ENCODE measurements around the gene UGCG.
"Not testable (repeated sequence)": the region's sequence is repeated elsewhere in the genome, so short reads cannot be mapped to it uniquely, and the experiment has no call there.

The UGCG gene

GRCh38 chr9:111959468-111960359 is 63.1 kb downstream of the UGCG start:
- H3K4me3 ChIP-seq (ENCODE audit: low read depth, low read length), result no peak overlapping the region
- no peak overlapping the region for H3K9ac ChIP-seq (ENCODE audit: low read depth, low read length)
- H3K4me1 ChIP-seq (ENCODE audit: control insufficient read depth, insufficient read depth, low read length), result peaks cover 5% of the 10 kb centered on the region
- H3K9me3 ChIP-seq (ENCODE audit: control insufficient read depth, insufficient read depth, low read length), result no peaks in the 10 kb centered on the region
- H3K27me3 ChIP-seq (ENCODE audit: control insufficient read depth, insufficient read depth, low read length), result peaks cover 12% of the 10 kb centered on the region
- no peaks in the 10 kb centered on the region for H3K36me3 ChIP-seq (ENCODE audit: control insufficient read depth, insufficient read depth, low read length)

DNA sequence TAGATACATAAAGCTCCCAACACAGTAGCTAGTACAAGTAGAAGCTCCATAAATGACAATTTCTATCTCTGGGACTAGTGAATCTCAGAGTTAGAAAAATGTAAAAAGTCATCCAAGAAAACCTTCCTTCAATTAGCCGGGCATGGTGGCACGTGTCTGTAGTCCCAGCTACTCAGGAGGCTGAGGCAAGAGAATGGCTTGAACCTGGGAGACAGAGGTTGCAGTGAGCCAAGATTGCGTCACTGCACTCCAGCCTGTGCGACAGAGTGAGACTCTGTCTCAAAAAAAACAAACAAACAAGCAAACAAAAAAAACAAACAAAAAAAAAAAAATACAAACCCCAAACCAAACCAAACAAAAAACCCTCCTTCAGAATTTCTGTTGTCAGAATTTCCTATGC is 63.9 kb downstream of the UGCG start:
- not testable (repeated sequence) for H3K9me3 ChIP-seq (ENCODE audit: control insufficient read depth, insufficient read depth, low read length); H3K9ac ChIP-seq (ENCODE audit: low read depth, low read length); H3K4me3 ChIP-seq (ENCODE audit: low read depth, low read length); H3K4me1 ChIP-seq (ENCODE audit: control insufficient read depth, insufficient read depth, low read length); H3K27me3 ChIP-seq (ENCODE audit: control insufficient read depth, insufficient read depth, low read length); H3K36me3 ChIP-seq (ENCODE audit: control insufficient read depth, insufficient read depth, low read length)

GRCh38 chr9:111961009-111961408 is 64.4 kb downstream of the UGCG start:
- Histone ChIP-seq H3K9ac (ENCODE audit: low read depth, low read length) (no peak overlapping the region), H3K4me1 (ENCODE audit: control insufficient read depth, insufficient read depth, low read length) (no peaks in the 10 kb centered on the region), H3K4me3 (ENCODE audit: low read depth, low read length) (no peak overlapping the region), H3K27me3 (ENCODE audit: control insufficient read depth, insufficient read depth, low read length) (peaks cover 5% of the 10 kb centered on the region), H3K9me3 (ENCODE audit: control insufficient read depth, insufficient read depth, low read length) (no peaks in the 10 kb centered on the region), H3K36me3 (ENCODE audit: control insufficient read depth, insufficient read depth, low read length) (no peaks in the 10 kb centered on the region)

DNA sequence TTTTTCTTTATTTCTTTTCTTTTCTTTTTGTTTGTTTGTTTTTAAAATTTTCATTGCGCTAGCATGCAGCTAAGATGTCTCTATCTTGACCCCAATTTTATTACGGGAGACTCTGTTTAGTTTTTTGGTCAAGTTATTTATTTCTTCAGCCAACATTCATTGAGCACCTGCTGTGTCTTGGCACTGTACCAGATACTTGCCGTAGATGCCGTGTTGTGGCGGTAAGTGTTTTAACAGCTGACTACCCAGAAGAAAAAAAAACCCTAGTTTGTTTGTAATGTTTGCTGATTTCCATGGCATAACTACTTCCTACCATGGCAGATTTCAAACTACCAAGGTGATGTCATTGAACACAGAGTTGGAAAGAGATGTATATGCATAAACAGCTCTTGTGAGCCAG is 65.0 kb downstream of the UGCG start:
- Histone ChIP-seq H3K27me3 (ENCODE audit: control insufficient read depth, insufficient read depth, low read length) (peaks cover under 1% of the 10 kb centered on the region), H3K36me3 (ENCODE audit: control insufficient read depth, insufficient read depth, low read length) (no peaks in the 10 kb centered on the region), H3K4me1 (ENCODE audit: control insufficient read depth, insufficient read depth, low read length) (no peaks in the 10 kb centered on the region), H3K4me3 (ENCODE audit: low read depth, low read length) (no peak overlapping the region), H3K9ac (ENCODE audit: low read depth, low read length) (no peak overlapping the region), H3K9me3 (ENCODE audit: control insufficient read depth, insufficient read depth, low read length) (no peaks in the 10 kb centered on the region)

DNA sequence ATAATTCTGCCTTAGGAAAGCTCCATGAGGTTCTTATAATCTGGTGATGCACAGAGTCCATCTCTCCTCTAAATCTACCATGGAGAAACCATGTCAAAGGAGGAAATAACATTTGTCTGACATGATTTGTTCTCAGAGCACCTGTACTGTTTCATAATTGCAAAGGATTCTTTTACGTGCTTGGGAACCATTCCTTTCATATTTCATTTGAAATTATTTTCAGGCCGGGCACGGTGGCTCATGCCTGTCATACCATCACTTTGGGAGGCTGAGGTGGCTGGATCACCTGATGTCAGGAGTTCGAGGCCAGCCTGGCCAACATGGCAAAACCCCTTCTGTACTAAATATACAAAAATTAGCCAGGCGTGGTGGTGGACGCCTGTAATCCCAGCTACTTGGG is 65.4 kb downstream of the UGCG start:
- Histone ChIP-seq H3K27me3 (ENCODE audit: control insufficient read depth, insufficient read depth, low read length) (no peaks in the 10 kb centered on the region), H3K9ac (ENCODE audit: low read depth, low read length) (no peak overlapping the region), H3K9me3 (ENCODE audit: control insufficient read depth, insufficient read depth, low read length) (no peaks in the 10 kb centered on the region), H3K4me1 (ENCODE audit: control insufficient read depth, insufficient read depth, low read length) (no peaks in the 10 kb centered on the region), H3K36me3 (ENCODE audit: control insufficient read depth, insufficient read depth, low read length) (no peaks in the 10 kb centered on the region), H3K4me3 (ENCODE audit: low read depth, low read length) (no peak overlapping the region)

- Histone ChIP-seq H3K4me1 (ENCODE audit: control insufficient read depth, insufficient read depth, low read length) (no peaks in the 10 kb centered on the region), H3K9me3 (ENCODE audit: control insufficient read depth, insufficient read depth, low read length) (no peaks in the 10 kb centered on the region), H3K27me3 (ENCODE audit: control insufficient read depth, insufficient read depth, low read length) (no peaks in the 10 kb centered on the region), H3K9ac (ENCODE audit: low read depth, low read length) (no peak overlapping the region), H3K36me3 (ENCODE audit: control insufficient read depth, insufficient read depth, low read length) (no peaks in the 10 kb centered on the region), H3K4me3 (ENCODE audit: low read depth, low read length) (no peak overlapping the region)
Measured at GRCh38 chr9:111963995-111964394, 67.4 kb downstream of the UGCG start.

GRCh38 chr9:111965566-111966019 is 69.0 kb downstream of the UGCG start:
- no peak overlapping the region for H3K4me3 ChIP-seq (ENCODE audit: low read depth, low read length)
- no peaks in the 10 kb centered on the region for H3K27me3 ChIP-seq (ENCODE audit: control insufficient read depth, insufficient read depth, low read length)
- H3K9ac ChIP-seq (ENCODE audit: low read depth, low read length), result no peak overlapping the region
- H3K36me3 ChIP-seq (ENCODE audit: control insufficient read depth, insufficient read depth, low read length), result no peaks in the 10 kb centered on the region
- no peaks in the 10 kb centered on the region for H3K9me3 ChIP-seq (ENCODE audit: control insufficient read depth, insufficient read depth, low read length)
- no peaks in the 10 kb centered on the region for H3K4me1 ChIP-seq (ENCODE audit: control insufficient read depth, insufficient read depth, low read length)

GRCh38 chr9:111966124-111966723 is 69.6 kb downstream of the UGCG start:
- H3K27me3 ChIP-seq (ENCODE audit: control insufficient read depth, insufficient read depth, low read length), result no peaks in the 10 kb centered on the region
- H3K4me1 ChIP-seq (ENCODE audit: control insufficient read depth, insufficient read depth, low read length), result no peaks in the 10 kb centered on the region
- no peaks in the 10 kb centered on the region for H3K9me3 ChIP-seq (ENCODE audit: control insufficient read depth, insufficient read depth, low read length)
- H3K4me3 ChIP-seq (ENCODE audit: low read depth, low read length), result no peak overlapping the region
- no peak overlapping the region for H3K9ac ChIP-seq (ENCODE audit: low read depth, low read length)
- H3K36me3 ChIP-seq (ENCODE audit: control insufficient read depth, insufficient read depth, low read length), result no peaks in the 10 kb centered on the region

DNA sequence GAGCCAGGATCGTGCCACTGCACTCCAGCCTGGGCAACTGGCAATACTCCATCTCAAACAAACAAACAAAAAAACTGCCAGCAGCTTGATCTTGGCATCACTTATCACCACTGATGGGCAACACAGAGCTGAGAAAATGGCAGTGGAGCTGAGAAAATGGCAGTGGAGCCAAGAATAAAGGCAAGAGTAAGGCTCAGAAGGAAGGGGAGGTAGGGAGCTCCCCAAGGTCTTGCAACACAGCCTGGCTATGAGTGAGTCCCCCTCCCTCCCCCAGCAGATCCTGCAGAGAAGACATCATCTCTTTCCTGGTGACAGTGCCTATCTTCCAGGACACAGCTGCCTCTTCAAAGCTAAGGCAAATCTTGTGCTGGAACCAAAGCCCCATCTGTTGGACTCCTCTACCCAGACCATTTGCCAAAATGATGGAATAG is 70.3 kb downstream of the UGCG start:
- Histone ChIP-seq H3K4me1 (ENCODE audit: control insufficient read depth, insufficient read depth, low read length) (no peaks in the 10 kb centered on the region), H3K4me3 (ENCODE audit: low read depth, low read length) (no peak overlapping the region), H3K9ac (ENCODE audit: low read depth, low read length) (no peak overlapping the region), H3K9me3 (ENCODE audit: control insufficient read depth, insufficient read depth, low read length) (no peaks in the 10 kb centered on the region), H3K36me3 (ENCODE audit: control insufficient read depth, insufficient read depth, low read length) (no peaks in the 10 kb centered on the region), H3K27me3 (ENCODE audit: control insufficient read depth, insufficient read depth, low read length) (no peaks in the 10 kb centered on the region)

- Histone ChIP-seq H3K9me3 (ENCODE audit: control insufficient read depth, insufficient read depth, low read length) (no peaks in the 10 kb centered on the region), H3K27me3 (ENCODE audit: control insufficient read depth, insufficient read depth, low read length) (no peaks in the 10 kb centered on the region), H3K36me3 (ENCODE audit: control insufficient read depth, insufficient read depth, low read length) (no peaks in the 10 kb centered on the region), H3K4me1 (ENCODE audit: control insufficient read depth, insufficient read depth, low read length) (no peaks in the 10 kb centered on the region), H3K4me3 (ENCODE audit: low read depth, low read length) (no peak overlapping the region), H3K9ac (ENCODE audit: low read depth, low read length) (no peak overlapping the region)
Measured at GRCh38 chr9:111967621-111968020, 71.0 kb downstream of the UGCG start.

DNA sequence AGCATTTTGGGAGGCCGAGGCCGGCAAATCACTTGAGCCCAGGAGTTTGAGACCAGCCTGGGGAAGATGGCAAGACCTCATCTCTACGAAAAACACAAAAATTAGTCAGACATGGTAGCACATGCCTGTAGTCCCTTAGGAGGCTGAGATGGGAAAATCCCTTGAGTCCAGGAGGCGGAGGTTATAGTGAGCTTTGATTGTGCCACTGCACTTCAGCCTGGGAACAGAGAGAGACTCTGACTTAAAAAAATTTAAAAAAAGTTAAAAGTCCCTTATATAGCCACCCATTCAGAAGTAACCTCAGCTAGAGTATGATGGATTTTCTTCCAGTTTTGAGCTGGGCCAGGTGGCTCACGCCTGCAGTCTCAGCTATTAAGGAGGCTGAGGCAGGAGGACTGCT is 72.4 kb downstream of the UGCG start:
- no peaks in the 10 kb centered on the region for H3K4me1 ChIP-seq (ENCODE audit: control insufficient read depth, insufficient read depth, low read length)
- no peaks in the 10 kb centered on the region for H3K27me3 ChIP-seq (ENCODE audit: control insufficient read depth, insufficient read depth, low read length)
- no peak overlapping the region for H3K4me3 ChIP-seq (ENCODE audit: low read depth, low read length)
- no peak overlapping the region for H3K9ac ChIP-seq (ENCODE audit: low read depth, low read length)
- no peaks in the 10 kb centered on the region for H3K36me3 ChIP-seq (ENCODE audit: control insufficient read depth, insufficient read depth, low read length)
- H3K9me3 ChIP-seq (ENCODE audit: control insufficient read depth, insufficient read depth, low read length), result no peaks in the 10 kb centered on the region

DNA sequence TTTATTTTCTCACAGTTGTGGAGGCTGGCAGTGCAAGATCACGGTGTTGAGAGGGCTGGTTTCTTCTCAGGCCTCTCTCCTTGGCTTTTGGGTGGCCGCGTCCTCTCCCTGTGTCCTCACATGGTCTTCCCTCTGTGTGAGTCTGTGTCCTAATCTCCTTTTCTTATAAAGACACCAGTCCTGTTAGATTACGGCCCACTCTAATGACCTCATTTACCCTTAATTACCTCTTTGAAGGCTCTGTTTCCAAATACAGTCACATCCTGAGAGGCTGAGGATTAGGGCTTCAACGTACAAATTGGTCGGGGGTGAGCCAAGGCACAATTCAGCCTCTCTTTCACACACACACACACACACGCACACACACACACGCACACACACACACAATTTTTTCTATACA is 73.0 kb downstream of the UGCG start:
- Histone ChIP-seq H3K36me3 (ENCODE audit: control insufficient read depth, insufficient read depth, low read length) (no peaks in the 10 kb centered on the region), H3K4me3 (ENCODE audit: low read depth, low read length) (no peak overlapping the region), H3K9ac (ENCODE audit: low read depth, low read length) (no peak overlapping the region), H3K9me3 (ENCODE audit: control insufficient read depth, insufficient read depth, low read length) (no peaks in the 10 kb centered on the region), H3K27me3 (ENCODE audit: control insufficient read depth, insufficient read depth, low read length) (no peaks in the 10 kb centered on the region), H3K4me1 (ENCODE audit: control insufficient read depth, insufficient read depth, low read length) (no peaks in the 10 kb centered on the region)

All from iPS-15b (cell line).